NCI-H82 treated with DMSO at 0.1 percent for 48 hours (cell line): Measurements from ENCODE around the gene PIEZO2.

Source experiments
- DNase-seq: peaks from one replicate; lab custom pipeline; 2025; ENCODE audit not compliant: unreplicated experiment; lab: John Stamatoyannopoulos, UW

PIEZO2 gene

GRCh38 chr18:10752382-10752781 is 397.0 kb downstream of the PIEZO2 start:
- no peak for DNase-seq

DNA sequence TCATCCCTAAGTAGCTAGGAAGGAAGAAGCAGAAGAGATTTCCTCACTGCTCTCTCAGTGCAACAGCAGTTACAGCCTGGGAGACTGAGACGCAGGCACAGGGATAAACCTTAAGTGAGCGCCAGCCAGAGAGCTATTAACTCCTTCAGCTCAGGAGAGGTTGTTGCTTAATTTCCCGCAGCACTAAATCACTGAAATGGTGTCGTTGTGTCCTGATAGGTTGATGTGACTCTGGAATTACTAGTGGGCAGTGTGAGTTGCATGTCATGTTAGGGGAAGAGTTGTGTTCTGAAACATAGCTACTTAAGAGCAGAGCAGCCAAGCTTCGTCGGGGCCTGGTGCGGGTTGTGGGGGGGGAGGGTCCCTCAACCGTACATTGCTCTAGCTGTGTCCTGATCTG is 397.7 kb downstream of the PIEZO2 start:
- no peak for DNase-seq

GRCh38 chr18:10750191-10751035 is 399.0 kb downstream of the PIEZO2 start:
- DNase-seq: no peak

GRCh38 chr18:10748641-10749040 is 400.7 kb downstream of the PIEZO2 start:
- DNase-seq: no peak

DNA sequence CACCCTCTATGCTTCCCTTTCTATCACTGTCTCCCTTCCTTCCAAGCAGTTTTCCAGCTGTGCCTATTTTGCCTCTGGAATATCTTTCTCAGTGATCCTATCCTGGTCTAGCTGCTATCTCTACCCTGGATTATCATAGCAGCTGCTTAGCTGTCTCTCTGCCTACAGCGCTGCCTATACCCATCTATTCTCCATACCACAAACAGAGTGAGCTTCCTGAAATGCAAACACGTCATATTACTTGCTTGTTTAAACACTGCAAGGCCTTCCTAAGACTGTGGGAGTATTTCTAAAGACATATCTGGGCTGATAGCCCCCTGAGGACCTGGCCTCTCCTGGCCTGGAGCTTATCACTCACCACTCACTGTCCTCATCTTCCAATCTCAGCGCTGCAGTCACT is 403.4 kb downstream of the PIEZO2 start:
- no peak for DNase-seq

GRCh38 chr18:10745219-10745618 is 404.1 kb downstream of the PIEZO2 start:
- no peak for DNase-seq

DNA sequence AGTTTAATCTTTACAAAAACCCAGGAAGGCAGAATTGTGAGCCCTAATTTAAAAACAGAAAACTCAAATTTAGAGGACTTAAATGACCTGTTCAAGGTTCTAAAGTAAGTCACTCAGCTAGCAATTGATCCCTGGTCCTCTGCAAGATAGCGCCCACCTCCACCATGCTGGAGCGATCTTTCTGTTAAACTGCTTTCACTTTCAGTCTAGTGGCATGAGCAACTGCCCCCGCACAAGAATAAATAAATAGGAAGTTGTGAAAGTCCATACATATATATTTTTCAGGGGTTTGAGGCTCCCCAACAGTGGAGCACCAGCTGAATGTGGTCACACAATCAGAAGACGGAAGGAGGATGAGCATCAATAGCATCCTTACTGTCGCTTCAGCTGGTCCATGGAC is 405.6 kb downstream of the PIEZO2 start:
- DNase-seq: no peak

DNA sequence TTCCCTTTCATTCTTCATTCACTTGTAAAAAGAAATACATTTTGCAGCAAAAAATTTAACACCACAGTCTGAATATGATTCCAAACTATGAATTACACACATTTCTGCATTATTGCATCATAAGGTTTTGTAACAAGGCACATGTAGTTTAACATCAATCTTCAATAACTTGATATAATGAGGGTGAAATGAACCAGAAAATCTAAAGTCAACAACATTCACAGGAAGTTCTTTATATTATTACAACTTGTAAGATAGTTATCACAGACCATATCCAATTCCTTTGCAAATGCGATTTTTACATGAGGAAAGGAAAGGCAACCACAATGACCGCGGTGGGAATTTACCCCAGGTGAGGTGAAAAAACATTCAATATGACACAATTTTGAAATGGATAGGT is 410.2 kb downstream of the PIEZO2 start:
- DNase-seq: no peak

DNA sequence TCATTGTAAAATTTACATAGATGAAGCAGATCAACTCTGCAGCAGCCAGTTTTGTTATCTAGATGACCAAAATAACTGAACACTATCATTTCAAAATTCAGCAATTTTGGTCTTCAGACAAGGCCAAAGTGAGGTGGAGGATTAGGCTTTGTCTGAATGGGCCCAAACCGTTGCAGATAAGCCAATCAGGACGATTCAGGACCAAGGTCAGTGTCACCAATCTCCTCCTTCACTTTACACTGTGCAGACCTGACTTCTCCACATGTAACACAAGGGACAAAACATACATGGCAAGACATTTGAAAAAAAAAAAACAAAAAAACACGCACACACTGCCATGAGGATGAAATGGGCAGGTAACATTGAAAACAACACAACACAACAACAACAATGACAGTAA is 412.4 kb downstream of the PIEZO2 start:
- DNase-seq: no peak

- no peak for DNase-seq
Measured at GRCh38 chr18:10732990-10733389, 416.4 kb downstream of the PIEZO2 start.

GRCh38 chr18:10727477-10727876 is 421.9 kb downstream of the PIEZO2 start:
- DNase-seq: no peak

- DNase-seq: no peak
Measured at GRCh38 chr18:10726198-10727068, 422.9 kb downstream of the PIEZO2 start.

DNA sequence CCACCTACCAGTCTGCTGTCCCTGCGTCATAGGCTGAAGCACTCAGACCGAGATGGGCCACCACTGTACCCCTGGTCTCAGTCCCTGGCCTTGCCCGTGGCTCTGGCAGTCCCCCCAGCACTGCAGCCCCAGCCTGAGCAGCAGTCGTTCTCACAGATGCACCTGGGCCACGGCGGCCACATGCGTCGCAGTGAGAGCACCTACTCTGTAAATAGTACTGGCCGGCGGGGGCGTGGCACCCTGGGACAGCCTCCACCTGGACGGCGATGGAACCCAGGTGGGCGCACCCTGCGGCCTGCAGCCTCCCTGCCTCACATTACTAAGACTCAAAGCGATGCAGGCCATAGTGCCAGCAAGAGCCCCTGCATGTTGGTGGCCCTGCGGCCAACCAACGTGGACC is 424.7 kb downstream of the PIEZO2 start:
- DNase-seq: no peak

DNA sequence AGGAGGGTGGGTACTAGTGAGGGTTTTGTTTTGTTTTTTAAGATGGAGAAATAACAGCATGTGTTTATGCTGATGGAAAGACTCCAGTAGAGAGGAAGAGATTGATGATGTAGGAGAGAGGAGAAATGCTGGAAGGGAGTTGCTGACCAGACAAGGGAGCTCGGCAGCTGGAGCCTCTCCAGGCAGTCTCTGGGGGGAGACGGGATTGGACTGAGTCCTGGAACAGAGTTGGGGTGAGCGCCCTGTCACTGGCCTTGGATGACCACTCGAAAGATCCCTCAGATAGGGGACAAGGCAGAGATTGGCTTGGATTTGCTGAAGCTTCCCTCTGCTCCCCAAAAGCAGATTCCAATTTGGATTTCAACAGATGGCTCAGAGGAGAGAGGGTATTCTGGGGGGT is 425.9 kb downstream of the PIEZO2 start:
- DNase-seq: no peak

- DNase-seq: no peak
Measured at GRCh38 chr18:10718809-10719208, 430.6 kb downstream of the PIEZO2 start.

DNA sequence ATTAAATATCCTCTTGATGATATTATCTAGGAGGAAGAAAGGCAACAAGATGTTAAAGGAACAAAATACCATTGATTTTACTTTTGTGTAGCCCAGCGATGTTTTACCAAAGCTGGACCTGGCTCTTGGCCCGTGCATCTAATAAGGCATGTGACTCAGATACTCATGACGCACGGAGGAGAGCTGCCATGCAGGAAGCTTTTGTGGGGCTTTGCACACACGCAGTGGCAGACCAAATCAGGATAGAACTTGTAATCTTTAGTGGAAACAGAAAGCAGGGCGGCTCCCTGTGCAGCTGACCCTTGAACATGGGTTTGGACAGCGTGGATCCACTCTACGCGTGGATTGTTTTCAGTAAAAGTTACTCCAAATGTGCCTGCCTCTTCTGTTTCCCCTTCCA is 433.6 kb downstream of the PIEZO2 start:
- no peak for DNase-seq

DNA sequence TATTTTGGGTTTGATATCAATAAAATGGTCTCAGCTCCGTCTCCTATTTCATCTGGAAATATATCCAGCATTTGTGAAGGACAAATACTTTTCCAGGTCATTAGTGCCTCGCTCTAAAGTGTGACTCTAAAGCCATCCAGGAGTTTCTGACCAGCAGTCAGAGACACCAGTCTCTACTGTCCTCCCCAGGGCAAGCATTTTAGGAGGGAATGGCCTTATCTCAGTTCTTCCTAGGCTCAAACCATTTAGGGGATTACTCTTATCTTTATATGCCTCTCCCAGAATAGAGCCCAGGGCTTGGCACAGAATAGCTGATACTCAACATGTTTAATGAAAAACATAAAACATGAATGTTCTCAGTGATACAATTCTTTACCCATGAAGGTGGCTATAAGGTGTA is 436.0 kb downstream of the PIEZO2 start:
- DNase-seq: no peak

GRCh38 chr18:10707294-10707693 is 442.1 kb downstream of the PIEZO2 start:
- no peak for DNase-seq

DNA sequence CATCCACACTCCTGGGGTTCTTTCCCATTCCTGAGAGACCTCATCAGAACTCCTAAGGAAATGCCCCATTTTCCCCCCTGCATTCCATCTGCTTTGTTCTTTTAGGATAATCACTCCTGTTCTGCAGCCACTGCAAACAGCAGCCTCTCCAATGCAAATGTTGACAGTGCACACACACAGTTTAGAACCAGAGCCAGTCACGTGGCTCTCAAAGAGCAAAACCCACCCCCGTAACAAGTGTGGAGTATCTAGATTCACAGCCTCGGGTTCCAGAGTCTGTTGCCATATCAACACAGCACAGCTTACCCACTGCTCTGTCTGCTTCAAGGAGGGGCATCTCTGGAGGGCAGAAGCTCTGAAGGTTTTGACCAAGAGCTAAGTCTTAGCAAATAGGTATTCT is 443.6 kb downstream of the PIEZO2 start:
- no peak for DNase-seq

- no peak for DNase-seq
Measured at GRCh38 chr18:10705291-10705690, 444.1 kb downstream of the PIEZO2 start.

GRCh38 chr18:10702206-10702605 is 447.2 kb downstream of the PIEZO2 start:
- no peak for DNase-seq

- DNase-seq: no peak
Measured at GRCh38 chr18:10690366-10690765, 459.0 kb downstream of the PIEZO2 start.
